Measurements from ENCODE around the gene KLHL26.

- TF ChIP-seq CTCF (IDR thresholded peaks at IDR 0.05) = no peak
- no peak for TF ChIP-seq POLR2A (IDR thresholded peaks at IDR 0.05)
- TF ChIP-seq POLR2AphosphoS5 (IDR thresholded peaks at IDR 0.05; ENCODE audit: insufficient read depth in 1 of 2, low read depth in 1 of 2) = no peak
Measured at GRCh38 chr19:18647807-18648206, 11.0 kb downstream of the KLHL26 start.

Measured in vagina (tissue), 2 donors.